ENCODE results near the gene CLIP4. TPM values are rescaled to one million over a fixed set of nuclear protein-coding genes. Genes with fewer than 3 reads are reported as not detected.

CLIP4 gene
- total RNA-seq, 1 donor from 2014 or later = 102 TPM

GRCh38 chr2:29096969-29097368 lies 18.2 kb upstream of the CLIP4 start:
- DNase-seq (ENCODE audit: low read depth) = no peak
- Histone ChIP-seq H3K4me3 (ENCODE audit: low read depth, low read length) (no peak overlapping the region), H3K27me3 (ENCODE audit: control insufficient read depth, insufficient read depth, low read length) (no peaks in the 10 kb centered on the region), H3K36me3 (ENCODE audit: control insufficient read depth, insufficient read depth, low read length) (no peaks in the 10 kb centered on the region)
- TF ChIP-seq CTCF (IDR thresholded peaks at IDR 0.05; ENCODE audit: insufficient read depth, low read length, severe bottlenecking) = no peak
- FAIRE-seq = no peak

- Histone ChIP-seq H3K27me3 (ENCODE audit: control insufficient read depth, insufficient read depth, low read length) (no peaks in the 10 kb centered on the region), H3K4me3 (ENCODE audit: low read depth, low read length) (no peak overlapping the region), H3K36me3 (ENCODE audit: control insufficient read depth, insufficient read depth, low read length) (no peaks in the 10 kb centered on the region)
- FAIRE-seq (no peak), DNase-seq (ENCODE audit: low read depth) (no peak)
- no peak for TF ChIP-seq CTCF (IDR thresholded peaks at IDR 0.05; ENCODE audit: insufficient read depth, low read length, severe bottlenecking)
Observed at GRCh38 chr2:29097569-29097968, 17.6 kb upstream of the CLIP4 start.

- TF ChIP-seq CTCF (IDR thresholded peaks at IDR 0.05; ENCODE audit: insufficient read depth, low read length, severe bottlenecking) = no peak
- DNase-seq (ENCODE audit: low read depth) (no peak), FAIRE-seq (no peak)
- no peaks in the 10 kb centered on the region for H3K27me3 ChIP-seq (ENCODE audit: control insufficient read depth, insufficient read depth, low read length)
- H3K36me3 ChIP-seq (ENCODE audit: control insufficient read depth, insufficient read depth, low read length) = no peaks in the 10 kb centered on the region
- no peak overlapping the region for H3K4me3 ChIP-seq (ENCODE audit: low read depth, low read length)
Observed at GRCh38 chr2:29100564-29100963, 14.7 kb upstream of the CLIP4 start.

- H3K36me3 ChIP-seq (ENCODE audit: control insufficient read depth, insufficient read depth, low read length) = no peaks in the 10 kb centered on the region
- H3K4me3 ChIP-seq (ENCODE audit: low read depth, low read length) = no peak overlapping the region
- FAIRE-seq (no peak), DNase-seq (ENCODE audit: low read depth) (no peak)
- no peaks in the 10 kb centered on the region for H3K27me3 ChIP-seq (ENCODE audit: control insufficient read depth, insufficient read depth, low read length)
- no peak for TF ChIP-seq CTCF (IDR thresholded peaks at IDR 0.05; ENCODE audit: insufficient read depth, low read length, severe bottlenecking)
Observed at GRCh38 chr2:29104688-29105087, 10.5 kb upstream of the CLIP4 start.

GRCh38 chr2:29105375-29105774 lies 9.8 kb upstream of the CLIP4 start:
- no peaks in the 10 kb centered on the region for H3K36me3 ChIP-seq (ENCODE audit: control insufficient read depth, insufficient read depth, low read length)
- no peak for TF ChIP-seq CTCF (IDR thresholded peaks at IDR 0.05; ENCODE audit: insufficient read depth, low read length, severe bottlenecking)
- no peak overlapping the region for H3K4me3 ChIP-seq (ENCODE audit: low read depth, low read length)
- H3K27me3 ChIP-seq (ENCODE audit: control insufficient read depth, insufficient read depth, low read length) = no peaks in the 10 kb centered on the region
- FAIRE-seq = no peak
- DNase-seq (ENCODE audit: low read depth) = no peak

GRCh38 chr2:29106256-29106655 lies 9.0 kb upstream of the CLIP4 start:
- Histone ChIP-seq H3K4me3 (ENCODE audit: low read depth, low read length) (no peak overlapping the region), H3K36me3 (ENCODE audit: control insufficient read depth, insufficient read depth, low read length) (no peaks in the 10 kb centered on the region), H3K27me3 (ENCODE audit: control insufficient read depth, insufficient read depth, low read length) (no peaks in the 10 kb centered on the region)
- DNase-seq (ENCODE audit: low read depth) (no peak), FAIRE-seq (no peak)
- TF ChIP-seq CTCF (IDR thresholded peaks at IDR 0.05; ENCODE audit: insufficient read depth, low read length, severe bottlenecking) = no peak
